Measurements from ENCODE around the gene G6PC3. TPM values are rescaled to one million over a fixed set of nuclear protein-coding genes. Genes with fewer than 3 reads are reported as not detected.

The G6PC3 gene
- total and polyA plus RNA-seq, 2 donors (not counting 3 experiments of a cell fraction or from before 2014, with no cell fraction given): 78.4 to 194 TPM

- intact Hi-C loops (cut with micrococcal nuclease): loop anchor here (10.0 kb wide), 1 partner anchor 114 kb away; the partner anchor contains the start of gene NAGS
- Histone ChIP-seq H3K9me3 (replicated peaks; ENCODE audit: control insufficient read depth, insufficient read depth, low read length) (no peaks in the 10 kb centered on the region), H3K9me1 (replicated peaks; ENCODE audit: control insufficient read depth, extremely low read depth, insufficient read depth, low read length) (no peaks in the 10 kb centered on the region), H2AFZ (ENCODE audit: low read depth, low read length) (no peak overlapping the region), H3K27me3 (ENCODE audit: control insufficient read depth in 2 of 2, insufficient read depth in 2 of 2, low read length in 2 of 2) (peaks cover 2 to 7% of the 10 kb centered on the region in 2 experiments), H3K4me3 (replicated peaks in 1 of 3; ENCODE audit: insufficient read depth in 1 of 3, low read depth in 1 of 3, low read length in 3 of 3) (no peak overlapping the region), H3K79me2 (ENCODE audit: control insufficient read depth, insufficient read depth, low read length) (no peaks in the 10 kb centered on the region), H3K4me1 (ENCODE audit: control insufficient read depth, extremely low read depth, insufficient read depth, low read length) (peaks cover 7% of the 10 kb centered on the region), H4K20me1 (replicated peaks; ENCODE audit: control insufficient read depth, extremely low read depth, insufficient read depth, low read length) (no peaks in the 10 kb centered on the region), H3K27ac (ENCODE audit: insufficient read depth, low read depth, low read length) (no peak overlapping the region), H3K9ac (replicated peaks; ENCODE audit: extremely low read depth, insufficient read depth, low read length) (no peak overlapping the region), H3K4me2 (ENCODE audit: insufficient read depth, low read length) (no peak overlapping the region), H3K36me3 (ENCODE audit: control insufficient read depth in 2 of 2, extremely low read depth in 1 of 2, insufficient read depth in 2 of 2, low read length in 2 of 2) (peaks cover 0 to 7% of the 10 kb centered on the region in 2 experiments)
- dilution Hi-C loops (cut with MboI; ENCODE audit: extremely low pct_ligation_motif_present, low sequenced_read_pairs): no loop called here
- ChIA-PET CTCF (no interaction called here), POLR2A (no interaction called here)
- no TSS peak for BruUV-seq (replicated peaks)
- DNase-seq (ENCODE audit: low read depth, low spot score): no peak
- no peak for TF ChIP-seq EZH2 (IDR thresholded peaks at IDR 0.05; ENCODE audit: borderline replicate concordance, low read depth, low read length, severe bottlenecking)
- TF ChIP-seq JUN (IDR thresholded peaks at IDR 0.05; ENCODE audit: borderline replicate concordance, insufficient read depth, insufficient read length, low read depth): no peak
- no peak for TF ChIP-seq FOS (IDR thresholded peaks at IDR 0.05; ENCODE audit: borderline replicate concordance, insufficient read depth, low read length)
- TF ChIP-seq MAX (IDR thresholded peaks at IDR 0.05; ENCODE audit: insufficient read depth, insufficient read length): no peak
- TF ChIP-seq POLR2AphosphoS5 (IDR thresholded peaks at IDR 0.05; ENCODE audit: insufficient read depth, low read depth, low read length): no peak
- no peak for TF ChIP-seq CTCF (IDR thresholded peaks at IDR 0.05; ENCODE audit: extremely low read depth in 1 of 2, insufficient read depth in 1 of 2, low read depth in 1 of 2, low read length in 2 of 2)
- no peak for TF ChIP-seq GATA2 (IDR thresholded peaks at IDR 0.05; ENCODE audit: insufficient read depth, insufficient read length, low read depth, low read length)
- TF ChIP-seq POLR2A (IDR thresholded peaks at IDR 0.05; ENCODE audit: low read depth, low read length): no peak
- TF ChIP-seq MYC (IDR thresholded peaks at IDR 0.05; ENCODE audit: low read depth, low read length): no peak
- FAIRE-seq: no peak
Measured at GRCh38 chr17:44119062-44119461, 48.5 kb downstream of the G6PC3 start.

Data from endothelial cell of umbilical vein (primary cell).